ENCODE results near the gene KCNJ10. TPM values are rescaled to one million over a fixed set of nuclear protein-coding genes. Genes with fewer than 3 reads are reported as not detected.

Gene KCNJ10
- total and polyA plus RNA-seq, 2 donors (not counting 3 experiments of a cell fraction or from before 2014, with no cell fraction given): not detected

DNA sequence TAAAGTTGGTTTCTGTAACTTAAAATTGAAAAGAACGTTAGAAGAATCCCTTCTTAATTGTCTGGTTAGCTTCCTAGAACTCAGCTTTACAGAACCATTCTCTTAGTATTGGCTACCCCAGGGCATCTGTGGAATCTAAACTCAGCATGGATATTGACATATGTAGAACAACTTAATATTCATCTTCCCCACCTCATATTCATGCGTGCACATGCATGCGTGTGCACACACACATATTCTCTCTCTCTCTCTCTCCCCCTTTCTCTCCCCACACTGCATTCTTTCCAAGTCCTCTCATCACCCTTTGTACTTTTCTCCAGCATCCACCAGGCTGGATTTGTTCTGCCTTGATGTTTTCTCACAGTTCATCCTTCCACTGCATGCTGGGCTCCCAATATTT, 51.6 kb downstream of the KCNJ10 start:
- no peak for TF ChIP-seq CTCF (IDR thresholded peaks at IDR 0.05; ENCODE audit: extremely low read depth in 1 of 2, insufficient read depth in 1 of 2, low read depth in 1 of 2, low read length in 2 of 2)
- TF ChIP-seq FOS (IDR thresholded peaks at IDR 0.05; ENCODE audit: borderline replicate concordance, insufficient read depth, low read length): no peak
- TF ChIP-seq EZH2 (IDR thresholded peaks at IDR 0.05; ENCODE audit: borderline replicate concordance, low read depth, low read length, severe bottlenecking): no peak
- no peak for TF ChIP-seq GATA2 (IDR thresholded peaks at IDR 0.05; ENCODE audit: insufficient read depth, insufficient read length, low read depth, low read length)
- no peak for TF ChIP-seq MAX (IDR thresholded peaks at IDR 0.05; ENCODE audit: insufficient read depth, insufficient read length)
- no peak for TF ChIP-seq MYC (IDR thresholded peaks at IDR 0.05; ENCODE audit: low read depth, low read length)
- no peak for TF ChIP-seq POLR2A (IDR thresholded peaks at IDR 0.05; ENCODE audit: low read depth, low read length)
- no peak for TF ChIP-seq POLR2AphosphoS5 (IDR thresholded peaks at IDR 0.05; ENCODE audit: insufficient read depth, low read depth, low read length)
- TF ChIP-seq JUN (IDR thresholded peaks at IDR 0.05; ENCODE audit: borderline replicate concordance, insufficient read depth, insufficient read length, low read depth): no peak
- dilution Hi-C loops (cut with MboI; ENCODE audit: extremely low pct_ligation_motif_present, low sequenced_read_pairs): no loop called here
- H3K79me2 ChIP-seq (ENCODE audit: control insufficient read depth, insufficient read depth, low read length): no peaks in the 10 kb centered on the region
- no peak overlapping the region for H3K9ac ChIP-seq (replicated peaks; ENCODE audit: extremely low read depth, insufficient read depth, low read length)
- no peaks in the 10 kb centered on the region for H3K9me1 ChIP-seq (replicated peaks; ENCODE audit: control insufficient read depth, extremely low read depth, insufficient read depth, low read length)
- no peak overlapping the region for H3K4me3 ChIP-seq (replicated peaks in 1 of 3; ENCODE audit: insufficient read depth in 1 of 3, low read depth in 1 of 3, low read length in 3 of 3)
- intact Hi-C loops (cut with micrococcal nuclease): no loop called here
- no peaks in the 10 kb centered on the region for H4K20me1 ChIP-seq (replicated peaks; ENCODE audit: control insufficient read depth, extremely low read depth, insufficient read depth, low read length)
- H3K36me3 ChIP-seq (ENCODE audit: control insufficient read depth in 2 of 2, extremely low read depth in 1 of 2, insufficient read depth in 2 of 2, low read length in 2 of 2): no peaks in the 10 kb centered on the region
- DNase-seq (ENCODE audit: low read depth, low spot score): no peak
- no peak overlapping the region for H3K4me2 ChIP-seq (ENCODE audit: insufficient read depth, low read length)
- ChIA-PET CTCF (interaction anchor here (1.2 to 5.8 kb wide), 4 partner anchors 10 to 175 kb away, joined by 3 to 59 read pairs (median 4); no protein-coding TSS in a partner anchor), POLR2A (no interaction called here)
- no peak overlapping the region for H3K27ac ChIP-seq (ENCODE audit: insufficient read depth, low read depth, low read length)
- H2AFZ ChIP-seq (ENCODE audit: low read depth, low read length): no peak overlapping the region
- BruUV-seq (replicated peaks): no TSS peak
- no peaks in the 10 kb centered on the region for H3K4me1 ChIP-seq (ENCODE audit: control insufficient read depth, extremely low read depth, insufficient read depth, low read length)
- H3K9me3 ChIP-seq (replicated peaks; ENCODE audit: control insufficient read depth, insufficient read depth, low read length): no peaks in the 10 kb centered on the region
- H3K27me3 ChIP-seq (ENCODE audit: control insufficient read depth in 2 of 2, insufficient read depth in 2 of 2, low read length in 2 of 2): peaks cover 11 to 15% of the 10 kb centered on the region in 2 experiments
- FAIRE-seq: no peak

All from endothelial cell of umbilical vein (primary cell).